ENCODE results near the gene KDM5B. TPM values are rescaled to one million over a fixed set of nuclear protein-coding genes. Genes with fewer than 3 reads are reported as not detected.

KDM5B gene
- total RNA-seq, 2 experiments from 2014 or later: not detected

DNA sequence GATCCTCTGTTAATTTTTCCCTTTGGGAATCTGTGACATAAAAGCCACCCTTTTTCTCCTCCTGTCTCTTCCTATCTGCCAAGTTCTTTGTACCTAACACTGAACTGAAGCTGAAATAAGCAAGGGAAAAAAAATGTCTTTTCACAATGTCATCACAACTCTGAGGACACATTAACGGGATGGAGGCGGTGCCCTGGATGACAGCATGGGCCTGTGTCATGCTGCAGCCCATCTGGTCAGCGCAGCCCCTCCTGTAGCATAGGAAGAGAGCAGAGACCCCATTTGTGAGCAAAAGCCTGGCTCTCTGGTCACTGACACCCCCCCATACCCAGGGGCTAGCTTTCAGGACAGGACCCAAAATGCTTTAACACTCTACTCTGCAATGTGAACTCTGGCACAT lies 120.4 kb downstream of the KDM5B start:
- BruUV-seq (replicated peaks): no TSS peak
- no peak overlapping the region for H3K4me3 ChIP-seq (ENCODE audit: low read depth, low read length, poor library complexity, severe bottlenecking)
- CTCF ChIA-PET (ENCODE audit: unreplicated experiment): no interaction called here
- H3K9me3 ChIP-seq (ENCODE audit: low read length): no peaks in the 10 kb centered on the region
- no peak overlapping the region for H3K4me2 ChIP-seq (ENCODE audit: low read length)
- TF ChIP-seq EZH2phosphoT487 (IDR thresholded peaks at IDR 0.05; ENCODE audit: borderline replicate concordance, low read depth, low read length) (no peak), CTCF (conservative IDR thresholded peaks at IDR 0.05; ENCODE audit: low read length) (no peak)
- H3K4me1 ChIP-seq (ENCODE audit: insufficient read depth, low read length, poor library complexity, severe bottlenecking): no peaks in the 10 kb centered on the region
- no peaks in the 10 kb centered on the region for H3K79me2 ChIP-seq (ENCODE audit: insufficient read depth, low read depth, low read length)
- H4K20me1 ChIP-seq (ENCODE audit: insufficient read depth, low read length): no peaks in the 10 kb centered on the region; the same call in 1 of the 2 replicates
- DNase-seq (ENCODE audit: low spot score): no peak
- H2AFZ ChIP-seq (ENCODE audit: low read length): no peak overlapping the region
- POLR2A ChIA-PET: interaction anchor here (0.6 to 0.8 kb wide), 3 partner anchors 81 to 147 kb away, joined by 3 read pairs; no protein-coding TSS in a partner anchor
- H3K27ac ChIP-seq (ENCODE audit: low read depth, low read length, poor library complexity, severe bottlenecking): no peak overlapping the region
- no peaks in the 10 kb centered on the region for H3K9me2 ChIP-seq (ENCODE audit: insufficient read depth, low read length)
- H3K36me3 ChIP-seq (ENCODE audit: insufficient read depth, low read length): no peaks in the 10 kb centered on the region
- intact Hi-C loops (cut with micrococcal nuclease; ENCODE audit: unreplicated experiment): no loop called here

DNA sequence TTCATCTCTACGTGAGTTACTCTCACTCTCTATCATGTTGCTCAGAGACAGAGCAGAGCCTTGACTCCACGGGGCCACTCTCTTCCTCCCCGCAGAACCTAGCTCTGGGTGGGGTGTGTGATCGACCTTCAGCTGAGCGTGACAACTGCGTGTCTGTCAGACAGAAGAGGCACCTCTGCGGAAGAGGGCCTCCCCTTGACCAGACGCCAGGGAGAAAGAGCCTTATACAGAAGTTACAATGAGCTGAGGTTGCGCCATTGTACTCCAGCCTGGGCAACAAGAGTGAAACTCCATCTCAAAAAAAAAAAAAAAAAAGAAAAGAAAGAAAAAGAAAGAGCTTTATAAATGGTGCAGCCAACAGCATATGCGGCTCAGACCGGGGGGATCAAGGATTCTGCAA lies 120.9 kb downstream of the KDM5B start:
- POLR2A ChIA-PET: interaction anchor here (0.6 to 0.8 kb wide), 3 partner anchors 80 to 147 kb away, joined by 3 read pairs; no protein-coding TSS in a partner anchor
- DNase-seq (ENCODE audit: low spot score): no peak
- H3K4me1 ChIP-seq (ENCODE audit: insufficient read depth, low read length, poor library complexity, severe bottlenecking): no peaks in the 10 kb centered on the region
- H3K4me2 ChIP-seq (ENCODE audit: low read length): no peak overlapping the region
- intact Hi-C loops (cut with micrococcal nuclease; ENCODE audit: unreplicated experiment): no loop called here
- H4K20me1 ChIP-seq (ENCODE audit: insufficient read depth, low read length): no peaks in the 10 kb centered on the region; the same call in 1 of the 2 replicates
- no peak for TF ChIP-seq CTCF (conservative IDR thresholded peaks at IDR 0.05; ENCODE audit: low read length)
- no peak for TF ChIP-seq EZH2phosphoT487 (IDR thresholded peaks at IDR 0.05; ENCODE audit: borderline replicate concordance, low read depth, low read length)
- H3K27ac ChIP-seq (ENCODE audit: low read depth, low read length, poor library complexity, severe bottlenecking): no peak overlapping the region
- BruUV-seq (replicated peaks): no TSS peak
- no peaks in the 10 kb centered on the region for H3K36me3 ChIP-seq (ENCODE audit: insufficient read depth, low read length)
- H3K9me3 ChIP-seq (ENCODE audit: low read length): no peaks in the 10 kb centered on the region
- CTCF ChIA-PET (ENCODE audit: unreplicated experiment): no interaction called here
- no peak overlapping the region for H3K4me3 ChIP-seq (ENCODE audit: low read depth, low read length, poor library complexity, severe bottlenecking)
- no peaks in the 10 kb centered on the region for H3K79me2 ChIP-seq (ENCODE audit: insufficient read depth, low read depth, low read length)
- H3K9me2 ChIP-seq (ENCODE audit: insufficient read depth, low read length): no peaks in the 10 kb centered on the region
- no peak overlapping the region for H2AFZ ChIP-seq (ENCODE audit: low read length)

DNA sequence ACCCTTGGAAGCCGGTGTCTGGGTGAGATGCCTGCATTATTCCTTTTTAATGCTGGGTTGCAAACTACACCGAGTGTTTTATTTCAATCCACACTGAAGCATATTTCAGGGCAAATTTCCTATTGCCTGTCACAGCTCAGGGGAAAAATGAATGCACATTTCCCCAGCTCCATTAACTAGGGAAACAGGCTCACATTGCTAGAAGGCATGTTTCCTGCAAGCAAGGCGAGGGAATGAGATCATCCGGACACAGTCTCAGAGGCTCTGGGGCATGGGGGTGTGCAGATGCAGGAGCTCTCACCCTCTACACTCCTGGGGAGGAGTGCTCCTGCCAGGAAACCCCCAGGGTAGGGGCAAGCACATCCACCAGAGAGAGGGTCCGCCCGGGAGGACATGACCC lies 122.6 kb downstream of the KDM5B start:
- BruUV-seq (replicated peaks): no TSS peak
- no peaks in the 10 kb centered on the region for H3K4me1 ChIP-seq (ENCODE audit: insufficient read depth, low read length, poor library complexity, severe bottlenecking)
- no peaks in the 10 kb centered on the region for H3K36me3 ChIP-seq (ENCODE audit: insufficient read depth, low read length)
- no peaks in the 10 kb centered on the region for H3K79me2 ChIP-seq (ENCODE audit: insufficient read depth, low read depth, low read length)
- no peaks in the 10 kb centered on the region for H3K9me3 ChIP-seq (ENCODE audit: low read length)
- ChIA-PET CTCF (ENCODE audit: unreplicated experiment) (no interaction called here), POLR2A (interaction anchor here (0.5 kb wide), 1 partner anchor 46 kb away, joined by 3 read pairs; no protein-coding TSS in a partner anchor)
- intact Hi-C loops (cut with micrococcal nuclease; ENCODE audit: unreplicated experiment): no loop called here
- H4K20me1 ChIP-seq (ENCODE audit: insufficient read depth, low read length): no peaks in the 10 kb centered on the region; the same call in 1 of the 2 replicates
- H2AFZ ChIP-seq (ENCODE audit: low read length): no peak overlapping the region
- H3K27ac ChIP-seq (ENCODE audit: low read depth, low read length, poor library complexity, severe bottlenecking): no peak overlapping the region
- no peaks in the 10 kb centered on the region for H3K9me2 ChIP-seq (ENCODE audit: insufficient read depth, low read length)
- DNase-seq (ENCODE audit: low spot score): no peak
- H3K4me2 ChIP-seq (ENCODE audit: low read length): no peak overlapping the region
- H3K4me3 ChIP-seq (ENCODE audit: low read depth, low read length, poor library complexity, severe bottlenecking): no peak overlapping the region
- no peak for TF ChIP-seq EZH2phosphoT487 (IDR thresholded peaks at IDR 0.05; ENCODE audit: borderline replicate concordance, low read depth, low read length)
- no peak for TF ChIP-seq CTCF (conservative IDR thresholded peaks at IDR 0.05; ENCODE audit: low read length)
